ENCODE measurements around the gene TNNT2. TPM values are rescaled to one million over a fixed set of nuclear protein-coding genes. Genes with fewer than 3 reads are reported as not detected.

Gene TNNT2
- total RNA-seq, 2 donors from 2014 or later = not detected

DNA sequence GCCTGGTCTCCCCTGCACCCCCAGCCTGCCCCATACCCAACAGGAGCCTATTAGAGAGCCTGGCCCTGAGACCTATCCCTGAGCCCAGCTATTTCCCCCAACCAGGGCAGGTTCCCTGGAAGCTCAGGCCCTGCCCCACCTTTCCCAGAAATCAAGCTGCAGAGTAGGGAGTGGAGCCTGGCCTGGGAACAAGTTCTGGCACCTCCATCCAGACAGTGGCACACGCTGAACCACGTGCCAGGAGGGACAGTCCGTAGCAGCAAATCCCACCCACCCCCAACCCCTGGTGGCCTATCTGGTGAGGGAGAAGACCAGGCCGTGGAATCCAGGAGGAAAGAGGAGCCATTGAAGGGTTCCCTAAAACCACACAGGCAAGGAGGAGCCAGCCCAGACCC is 22.6 kb downstream of the TNNT2 start:
- no peak overlapping the region for H3K4me3 Mint-ChIP-seq
- peaks cover 5% of the 10 kb centered on the region for H3K4me1 Mint-ChIP-seq
- H3K27me3 Mint-ChIP-seq = peaks cover 65% of the 10 kb centered on the region
- H3K27ac Mint-ChIP-seq = no peak overlapping the region
- DNase-seq (no peak), ATAC-seq (no peak)
- peaks cover 5% of the 10 kb centered on the region for H3K36me3 Mint-ChIP-seq (ENCODE audit: low read depth)
- no peaks in the 10 kb centered on the region for H3K9me3 ChIP-seq (ENCODE audit: control insufficient read depth, low read length, poor library complexity, severe bottlenecking)

DNA sequence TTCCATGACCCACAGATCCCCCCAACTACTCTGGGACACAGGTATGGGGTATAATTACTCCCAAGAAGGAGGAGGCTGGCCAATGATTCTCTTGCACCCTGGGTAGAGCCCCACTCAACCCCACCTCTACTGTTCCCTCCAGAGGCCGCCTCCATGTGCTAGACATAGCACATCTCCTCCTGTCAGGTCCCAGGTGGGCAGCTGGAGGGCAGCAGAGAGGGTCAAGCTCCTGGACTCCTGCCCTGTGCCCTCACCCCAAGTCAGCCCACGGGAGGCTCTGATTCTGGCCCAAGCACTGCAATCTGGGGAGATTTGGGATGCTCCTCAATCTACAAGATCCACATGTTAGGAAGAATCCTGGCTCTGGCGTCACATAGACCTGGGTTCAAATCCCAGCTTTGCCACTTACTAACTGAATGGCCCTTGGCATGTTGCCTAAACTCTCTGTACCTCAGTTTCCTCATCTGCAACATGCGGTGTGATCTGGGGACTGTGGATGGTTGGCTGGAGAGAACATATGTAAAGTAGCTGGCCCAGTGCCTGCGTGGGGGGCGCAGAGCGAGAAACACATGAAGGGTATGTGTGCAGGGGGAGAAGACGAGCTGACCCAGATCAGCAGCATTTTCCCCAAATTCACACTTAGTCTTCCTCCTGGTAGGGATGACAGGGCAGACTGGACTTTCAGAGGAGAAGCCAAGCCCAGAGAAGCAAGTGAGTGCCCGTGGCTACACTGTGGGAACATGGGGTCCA is 23.2 kb downstream of the TNNT2 start:
- Mint-ChIP-seq H3K4me1 (peaks cover 3% of the 10 kb centered on the region), H3K27ac (no peak overlapping the region), H3K4me3 (no peak overlapping the region), H3K27me3 (peaks cover 66% of the 10 kb centered on the region), H3K36me3 (ENCODE audit: low read depth) (peaks cover 5% of the 10 kb centered on the region)
- DNase-seq (no peak), ATAC-seq (no peak)
- H3K9me3 ChIP-seq (ENCODE audit: control insufficient read depth, low read length, poor library complexity, severe bottlenecking) = no peaks in the 10 kb centered on the region

DNA sequence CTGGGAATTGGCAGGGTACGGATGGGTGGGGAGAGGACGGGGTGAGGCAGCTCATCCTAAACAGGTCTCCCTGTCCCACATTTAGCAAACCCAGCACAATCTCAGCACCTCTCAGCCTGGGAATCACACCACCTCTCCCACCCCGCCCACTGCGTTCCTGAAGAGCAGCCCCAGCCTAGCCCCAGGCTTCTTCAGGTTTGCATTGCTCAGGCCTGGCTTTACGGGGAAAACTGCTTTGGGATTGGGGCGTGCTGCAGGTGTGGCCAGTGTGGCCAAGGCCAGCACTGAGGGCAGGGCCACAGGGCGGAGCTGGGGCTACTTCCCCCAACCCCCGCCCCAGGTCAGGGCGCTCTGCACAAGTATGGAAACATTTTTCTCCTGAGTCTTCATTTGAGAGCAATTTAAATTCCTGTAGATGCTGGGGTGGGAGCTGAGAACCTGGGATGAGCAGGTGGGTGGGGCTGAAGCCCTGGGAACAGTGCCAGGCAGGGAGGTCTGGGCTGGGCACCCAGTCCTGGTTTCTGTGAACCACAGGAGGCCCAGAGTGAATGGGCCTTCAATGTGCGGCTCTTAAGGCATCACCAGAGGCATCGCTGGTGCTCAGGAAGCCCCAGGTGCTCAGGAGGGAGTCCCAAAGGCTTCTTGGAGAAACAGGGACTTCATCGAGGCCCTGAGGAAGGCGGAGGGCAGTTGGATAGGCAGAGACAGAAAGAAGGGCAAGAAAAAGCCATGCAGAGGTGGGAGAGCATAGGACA is 24.1 kb downstream of the TNNT2 start:
- ATAC-seq = no peak
- H3K4me3 Mint-ChIP-seq = no peak overlapping the region
- peaks cover 67% of the 10 kb centered on the region for H3K27me3 Mint-ChIP-seq
- H3K27ac Mint-ChIP-seq = no peak overlapping the region
- H3K36me3 Mint-ChIP-seq (ENCODE audit: low read depth) = peaks cover 5% of the 10 kb centered on the region
- H3K4me1 Mint-ChIP-seq = peaks cover 3% of the 10 kb centered on the region
- DNase-seq = no peak
- H3K9me3 ChIP-seq (ENCODE audit: control insufficient read depth, low read length, poor library complexity, severe bottlenecking) = no peaks in the 10 kb centered on the region

DNA sequence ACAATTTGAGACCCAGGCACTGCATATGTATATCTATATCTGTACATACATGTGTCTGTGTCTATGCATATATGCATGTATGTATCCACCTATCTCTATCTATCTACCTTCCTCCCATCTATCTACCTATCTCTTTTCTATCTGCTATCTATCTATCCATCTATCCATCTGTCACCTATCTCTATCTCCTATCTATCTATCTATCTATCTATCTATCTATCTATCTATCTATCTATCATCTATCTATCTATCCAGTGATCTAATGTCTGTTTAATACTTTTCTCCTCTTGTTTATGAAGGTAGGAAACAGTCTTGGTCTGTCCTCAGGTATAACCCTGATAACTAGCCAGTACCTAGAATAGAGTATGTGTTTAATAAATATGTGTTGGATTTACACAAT is 25.9 kb downstream of the TNNT2 start:
- DNase-seq = no peak
- Mint-ChIP-seq H3K36me3 (ENCODE audit: low read depth) (peaks cover 8% of the 10 kb centered on the region), H3K4me3 (no peak overlapping the region), H3K27ac (no peak overlapping the region), H3K4me1 (peaks cover 3% of the 10 kb centered on the region), H3K27me3 (peaks cover 79% of the 10 kb centered on the region)
- H3K9me3 ChIP-seq (ENCODE audit: control insufficient read depth, low read length, poor library complexity, severe bottlenecking) = no peaks in the 10 kb centered on the region
- no peak for ATAC-seq

DNA sequence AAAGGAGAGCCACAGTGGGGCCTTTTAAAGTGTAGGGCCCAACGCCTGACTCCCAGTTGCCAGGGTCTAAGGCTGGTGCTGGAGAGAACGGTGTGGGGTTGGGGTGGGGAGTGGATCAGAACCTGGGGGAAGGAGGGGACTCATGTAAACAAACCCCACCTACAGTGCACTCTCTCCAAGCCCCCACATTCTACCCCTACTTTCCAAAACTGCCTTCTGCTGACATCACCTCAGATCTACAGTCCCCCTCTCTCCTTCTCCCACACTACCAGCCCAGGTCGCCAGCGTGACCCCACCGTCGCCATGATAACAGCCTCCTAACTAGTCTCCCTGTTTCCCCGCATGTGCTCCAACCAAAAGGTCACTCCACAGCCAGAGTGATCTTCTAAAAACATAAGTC is 26.6 kb downstream of the TNNT2 start:
- Mint-ChIP-seq H3K27me3 (peaks cover 73% of the 10 kb centered on the region), H3K4me1 (peaks cover 3% of the 10 kb centered on the region), H3K4me3 (no peak overlapping the region), H3K36me3 (ENCODE audit: low read depth) (peaks cover 8% of the 10 kb centered on the region), H3K27ac (no peak overlapping the region)
- H3K9me3 ChIP-seq (ENCODE audit: control insufficient read depth, low read length, poor library complexity, severe bottlenecking) = no peaks in the 10 kb centered on the region
- ATAC-seq (no peak), DNase-seq (no peak)

DNA sequence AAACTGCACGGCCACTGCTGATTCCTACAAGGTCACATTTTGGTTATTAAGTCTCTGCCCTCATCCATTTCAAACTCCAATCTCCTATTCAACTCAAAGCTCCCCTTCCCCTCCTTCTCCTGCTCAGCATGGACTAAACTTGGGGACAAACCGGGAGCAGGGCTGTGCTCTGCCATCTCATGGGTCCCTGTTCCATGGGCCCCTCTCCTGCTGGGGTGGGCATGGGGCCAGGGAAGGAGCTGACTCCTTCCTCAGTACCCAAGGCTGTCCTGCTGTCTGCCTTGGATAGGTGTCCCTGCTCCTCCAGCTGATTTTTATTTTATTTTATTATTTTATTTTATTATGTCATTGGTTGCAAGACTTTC is 27.1 kb downstream of the TNNT2 start:
- DNase-seq = no peak
- peaks cover 3% of the 10 kb centered on the region for H3K4me1 Mint-ChIP-seq
- H3K27ac Mint-ChIP-seq = no peak overlapping the region
- peaks cover 68% of the 10 kb centered on the region for H3K27me3 Mint-ChIP-seq
- peaks cover 8% of the 10 kb centered on the region for H3K36me3 Mint-ChIP-seq (ENCODE audit: low read depth)
- no peak for ATAC-seq
- no peak overlapping the region for H3K4me3 Mint-ChIP-seq
- no peaks in the 10 kb centered on the region for H3K9me3 ChIP-seq (ENCODE audit: control insufficient read depth, low read length, poor library complexity, severe bottlenecking)

DNA sequence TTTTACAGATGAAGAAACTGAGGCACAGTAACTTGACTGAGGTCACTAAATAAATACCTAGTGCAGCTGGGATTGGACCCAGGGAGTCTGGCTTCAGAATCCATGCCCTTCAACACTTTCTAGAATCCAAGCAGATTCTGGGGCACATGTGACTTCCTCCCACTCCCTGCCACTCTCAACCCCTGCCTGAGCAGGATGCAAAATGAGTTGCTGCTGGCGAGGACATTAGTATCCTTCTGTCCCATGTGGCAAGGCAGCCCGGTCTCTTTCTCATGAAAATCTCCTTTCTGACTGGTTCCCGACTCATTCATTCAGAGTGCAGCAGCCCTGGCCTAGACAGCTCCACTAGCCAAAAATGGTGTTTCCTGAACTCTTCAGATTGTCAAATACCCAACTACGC is 28.4 kb downstream of the TNNT2 start:
- ATAC-seq (no peak), DNase-seq (no peak)
- no peaks in the 10 kb centered on the region for H3K9me3 ChIP-seq (ENCODE audit: control insufficient read depth, low read length, poor library complexity, severe bottlenecking)
- H3K36me3 Mint-ChIP-seq (ENCODE audit: low read depth) = peaks cover 8% of the 10 kb centered on the region
- no peak overlapping the region for H3K27ac Mint-ChIP-seq
- peaks cover 55% of the 10 kb centered on the region for H3K27me3 Mint-ChIP-seq
- H3K4me3 Mint-ChIP-seq = no peak overlapping the region
- peaks cover 3% of the 10 kb centered on the region for H3K4me1 Mint-ChIP-seq

DNA sequence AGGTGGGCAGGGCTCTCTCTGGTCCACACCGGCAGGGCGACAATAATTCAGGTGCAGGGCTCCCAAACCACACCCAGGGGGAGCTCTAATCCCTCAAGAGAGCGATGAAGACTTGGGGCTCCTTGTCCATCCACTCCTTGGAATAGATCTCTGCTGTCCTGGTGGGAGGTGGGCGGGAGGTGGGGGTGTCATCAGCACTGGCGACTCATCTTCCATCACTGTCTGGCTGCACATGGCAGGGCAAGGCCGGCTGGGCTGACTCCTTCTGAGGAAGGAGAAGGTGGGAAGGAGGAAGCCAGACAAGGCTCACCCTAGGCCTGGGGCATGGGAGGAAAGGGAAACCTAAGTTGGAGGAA is 29.3 kb downstream of the TNNT2 start:
- H3K27me3 Mint-ChIP-seq = peaks cover 46% of the 10 kb centered on the region

DNA sequence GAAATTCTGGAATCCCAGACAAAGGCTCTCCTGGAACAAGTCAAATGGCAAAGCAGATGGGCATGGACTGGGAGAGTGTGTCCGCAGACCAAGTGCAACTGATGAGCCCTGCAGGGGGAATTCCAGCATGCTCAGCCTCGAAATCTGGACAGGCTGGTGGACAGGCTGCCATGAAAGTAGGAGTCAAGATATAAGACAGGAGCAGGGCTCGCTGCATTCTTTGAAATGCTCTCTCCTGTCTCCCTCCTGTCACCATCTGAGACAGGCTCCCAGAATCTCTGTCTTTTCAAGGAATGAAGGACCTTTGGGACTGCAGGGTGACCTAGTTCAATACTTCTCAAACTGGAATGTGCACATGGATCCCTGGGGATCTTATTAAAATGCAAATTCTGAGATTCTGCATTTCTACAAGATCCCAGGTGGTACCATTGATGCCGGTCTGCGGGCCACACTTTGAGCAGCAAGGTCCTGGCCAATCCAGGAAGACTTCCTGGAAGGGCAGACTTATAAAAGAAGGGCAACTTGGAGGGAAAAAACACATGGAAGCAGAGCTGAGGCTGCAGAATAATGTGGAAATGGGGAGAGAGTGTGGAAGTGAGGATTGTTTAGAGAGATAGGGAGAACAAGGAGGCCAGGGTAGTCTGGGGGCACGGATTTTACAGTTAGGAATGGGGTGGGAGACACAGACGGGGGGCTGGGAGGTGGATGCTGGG is 29.8 kb downstream of the TNNT2 start:
- peaks cover 45% of the 10 kb centered on the region for H3K27me3 Mint-ChIP-seq
- DNase-seq (no peak), ATAC-seq (no peak)
- H3K4me3 Mint-ChIP-seq = no peak overlapping the region
- no peaks in the 10 kb centered on the region for H3K9me3 ChIP-seq (ENCODE audit: control insufficient read depth, low read length, poor library complexity, severe bottlenecking)
- peaks cover 3% of the 10 kb centered on the region for H3K4me1 Mint-ChIP-seq
- peaks cover 8% of the 10 kb centered on the region for H3K36me3 Mint-ChIP-seq (ENCODE audit: low read depth)
- H3K27ac Mint-ChIP-seq = no peak overlapping the region

More for the DNA sequence above, 29.3 kb downstream of the TNNT2 start:
- peaks cover 3% of the 10 kb centered on the region for H3K4me1 Mint-ChIP-seq
- no peak overlapping the region for H3K27ac Mint-ChIP-seq
- H3K36me3 Mint-ChIP-seq (ENCODE audit: low read depth) = peaks cover 8% of the 10 kb centered on the region
- ATAC-seq (no peak), DNase-seq (no peak)
- H3K9me3 ChIP-seq (ENCODE audit: control insufficient read depth, low read length, poor library complexity, severe bottlenecking) = no peaks in the 10 kb centered on the region
- no peak overlapping the region for H3K4me3 Mint-ChIP-seq

DNA sequence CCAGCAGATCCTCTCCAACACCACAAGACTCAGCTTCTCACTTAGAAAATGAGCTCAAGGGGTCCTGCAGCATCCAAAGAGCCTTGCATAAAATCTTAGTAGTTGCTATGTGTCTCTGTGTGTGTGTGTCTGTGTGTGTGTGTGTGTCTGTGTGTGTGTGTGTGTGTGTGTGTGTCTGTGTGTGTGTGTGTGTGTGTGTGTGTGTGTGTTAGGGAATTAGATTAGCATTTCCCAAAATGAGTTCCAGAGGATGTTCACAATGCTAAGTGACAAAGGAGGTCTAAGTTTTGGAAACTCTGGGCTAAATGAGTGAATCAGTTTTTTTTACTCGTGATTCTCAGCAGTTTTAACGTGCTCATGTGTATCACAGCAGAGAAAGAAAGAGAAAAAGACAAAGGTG is 30.5 kb downstream of the TNNT2 start:
- no peak overlapping the region for H3K4me3 Mint-ChIP-seq

DNA sequence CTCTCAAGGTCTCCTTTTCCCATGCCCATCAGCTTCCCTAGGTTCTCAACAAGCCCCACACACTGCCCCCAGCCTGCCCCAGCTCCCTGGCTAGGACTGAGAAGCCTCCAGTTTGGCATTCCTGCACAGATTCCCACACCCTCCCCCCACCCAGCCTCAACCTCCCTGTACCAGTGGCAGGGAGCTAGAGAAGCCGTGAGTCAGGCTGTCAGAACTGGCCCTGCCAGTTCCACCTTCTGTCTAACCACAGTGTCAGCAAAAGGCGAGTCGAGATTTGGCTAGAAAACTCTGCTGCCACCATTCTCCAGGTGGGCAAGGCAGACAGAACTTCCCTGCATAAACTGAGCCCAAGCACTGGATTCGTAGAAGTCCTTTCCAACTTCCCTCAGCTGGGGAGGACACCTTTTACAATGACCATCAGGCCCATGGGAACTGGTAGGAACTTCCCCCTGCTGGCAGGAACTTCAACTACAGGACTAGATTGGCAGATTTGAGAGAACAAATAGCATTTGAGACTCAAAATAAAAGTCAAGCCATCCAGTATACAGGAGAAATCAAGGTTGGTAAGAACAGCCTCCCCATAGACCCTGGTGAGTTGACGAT is 31.0 kb downstream of the TNNT2 start:
- DNase-seq (no peak), ATAC-seq (no peak)
- Mint-ChIP-seq H3K4me1 (peaks cover 3% of the 10 kb centered on the region), H3K27ac (no peak overlapping the region), H3K36me3 (ENCODE audit: low read depth) (peaks cover 5% of the 10 kb centered on the region), H3K27me3 (peaks cover 36% of the 10 kb centered on the region), H3K4me3 (no peak overlapping the region)
- no peaks in the 10 kb centered on the region for H3K9me3 ChIP-seq (ENCODE audit: control insufficient read depth, low read length, poor library complexity, severe bottlenecking)

More for the DNA sequence above, 30.5 kb downstream of the TNNT2 start:
- Mint-ChIP-seq H3K4me1 (peaks cover 3% of the 10 kb centered on the region), H3K27me3 (peaks cover 42% of the 10 kb centered on the region), H3K27ac (no peak overlapping the region), H3K36me3 (ENCODE audit: low read depth) (peaks cover 8% of the 10 kb centered on the region)
- H3K9me3 ChIP-seq (ENCODE audit: control insufficient read depth, low read length, poor library complexity, severe bottlenecking) = no peaks in the 10 kb centered on the region
- ATAC-seq (no peak), DNase-seq (no peak)

DNA sequence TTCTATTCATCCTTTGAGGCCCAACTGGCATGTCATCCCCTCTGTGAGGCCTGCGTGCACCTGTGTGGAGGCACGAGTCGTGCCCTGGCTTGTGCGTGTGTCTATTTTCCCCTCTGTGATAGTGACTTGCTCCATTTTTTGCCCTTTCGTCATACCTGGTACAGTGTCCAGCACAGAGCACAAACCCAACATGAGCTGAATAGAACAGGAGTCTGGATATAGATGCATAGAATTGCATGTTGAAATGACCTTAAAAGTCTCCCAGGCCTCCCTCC is 32.5 kb downstream of the TNNT2 start:
- H3K4me3 Mint-ChIP-seq = no peak overlapping the region
- ATAC-seq = no peak
- no peak for DNase-seq
- peaks cover 2% of the 10 kb centered on the region for H3K4me1 Mint-ChIP-seq
- H3K27me3 Mint-ChIP-seq = peaks cover 27% of the 10 kb centered on the region
- H3K36me3 Mint-ChIP-seq (ENCODE audit: low read depth) = peaks cover 3% of the 10 kb centered on the region
- H3K9me3 ChIP-seq (ENCODE audit: control insufficient read depth, low read length, poor library complexity, severe bottlenecking) = no peaks in the 10 kb centered on the region
- no peak overlapping the region for H3K27ac Mint-ChIP-seq
